ENCODE measurements around the gene KRT75. TPM values are rescaled to one million over a fixed set of nuclear protein-coding genes. Genes with fewer than 3 reads are reported as not detected.
A peak's percentile ranks its signal among the peaks of the same experiment; 100 is the strongest.

The KRT75 gene
- total RNA-seq, 1 experiment from 2014 or later = not detected

- Histone ChIP-seq H3K9me2 (ENCODE audit: insufficient read depth) (no peaks in the 10 kb centered on the region), H3K27ac (no peak overlapping the region), H3K9me3 (ENCODE audit: insufficient read depth, low read depth) (no peaks in the 10 kb centered on the region), H3K4me2 (no peak overlapping the region), H3F3A (ENCODE audit: insufficient read depth, low read depth) (peaks cover 4% of the 10 kb centered on the region; the same call in 1 of the 2 replicates), H3K4me3 (no peak overlapping the region), H3K36me3 (ENCODE audit: low read depth) (no peaks in the 10 kb centered on the region), H3K4me1 (replicated peaks; ENCODE audit: insufficient read depth) (peaks cover 5% of the 10 kb centered on the region), H3K27me3 (ENCODE audit: insufficient read depth, low read depth) (no peaks in the 10 kb centered on the region), H3K79me2 (ENCODE audit: low read depth) (no peaks in the 10 kb centered on the region), H2AFZ (no peak overlapping the region), H4K20me1 (ENCODE audit: insufficient read depth) (no peaks in the 10 kb centered on the region)
- intact Hi-C loops (cut with micrococcal nuclease; ENCODE audit: unreplicated experiment) = no loop called here
- no TSS peak for BruUV-seq (replicated peaks)
- TF ChIP-seq CTCF (conservative IDR thresholded peaks at IDR 0.05) (no peak), EZH2 (IDR thresholded peaks at IDR 0.05; ENCODE audit: low read depth) (no peak)
- ChIA-PET CTCF (no interaction called here), POLR2A (ENCODE audit: unreplicated experiment) (no interaction called here)
- DNase-seq = no peak
These were observed 14.5 kb downstream of the KRT75 start for GRCh38 chr12:52419656-52420055.

- no TSS peak for BruUV-seq (replicated peaks)
- H3K79me2 ChIP-seq (ENCODE audit: low read depth) = no peaks in the 10 kb centered on the region
- no peaks in the 10 kb centered on the region for H3K9me2 ChIP-seq (ENCODE audit: insufficient read depth)
- no peaks in the 10 kb centered on the region for H3K9me3 ChIP-seq (ENCODE audit: insufficient read depth, low read depth)
- no peaks in the 10 kb centered on the region for H3K27me3 ChIP-seq (ENCODE audit: insufficient read depth, low read depth)
- ChIA-PET POLR2A (ENCODE audit: unreplicated experiment) (interaction anchor here (0.7 kb wide), 1 partner anchor 636 kb away, joined by 5 read pairs; no protein-coding TSS in a partner anchor), CTCF (interaction anchor here (0.6 to 0.7 kb wide), 2 partner anchors 17 to 39 kb away, joined by 5 to 7 read pairs; no protein-coding TSS in a partner anchor)
- TF ChIP-seq CTCF (conservative IDR thresholded peaks at IDR 0.05) (no peak), EZH2 (IDR thresholded peaks at IDR 0.05; ENCODE audit: low read depth) (no peak)
- peaks cover 5% of the 10 kb centered on the region for H3K4me1 ChIP-seq (replicated peaks; ENCODE audit: insufficient read depth)
- H4K20me1 ChIP-seq (ENCODE audit: insufficient read depth) = no peaks in the 10 kb centered on the region
- intact Hi-C loops (cut with micrococcal nuclease; ENCODE audit: unreplicated experiment) = no loop called here
- no peak overlapping the region for H3K27ac ChIP-seq
- H2AFZ ChIP-seq = no peak overlapping the region
- peaks cover 4% of the 10 kb centered on the region; the same call in 1 of the 2 replicates for H3F3A ChIP-seq (ENCODE audit: insufficient read depth, low read depth)
- no peaks in the 10 kb centered on the region for H3K36me3 ChIP-seq (ENCODE audit: low read depth)
- no peak for DNase-seq
- no peak overlapping the region for H3K4me2 ChIP-seq
- H3K4me3 ChIP-seq = no peak overlapping the region
These were observed 15.5 kb downstream of the KRT75 start for GRCh38 chr12:52418576-52419110.

- DNase-seq = no peak
- no peak for TF ChIP-seq CTCF (conservative IDR thresholded peaks at IDR 0.05)
- no peak for TF ChIP-seq EZH2 (IDR thresholded peaks at IDR 0.05; ENCODE audit: low read depth)
- CTCF ChIA-PET = no interaction called here
These were observed 16.4 kb downstream of the KRT75 start for GRCh38 chr12:52417740-52418139.

More at GRCh38 chr12:52417740-52418139, 16.4 kb downstream of the KRT75 start:
- H3K9me3 ChIP-seq (ENCODE audit: insufficient read depth, low read depth) = no peaks in the 10 kb centered on the region
- H3K27ac ChIP-seq = no peak overlapping the region
- peaks cover 4% of the 10 kb centered on the region; the same call in 1 of the 2 replicates for H3F3A ChIP-seq (ENCODE audit: insufficient read depth, low read depth)
- H3K9me2 ChIP-seq (ENCODE audit: insufficient read depth) = no peaks in the 10 kb centered on the region
- H3K4me1 ChIP-seq (replicated peaks; ENCODE audit: insufficient read depth) = peaks cover 5% of the 10 kb centered on the region
- intact Hi-C loops (cut with micrococcal nuclease; ENCODE audit: unreplicated experiment) = no loop called here
- no peak overlapping the region for H3K4me2 ChIP-seq
- no peaks in the 10 kb centered on the region for H3K27me3 ChIP-seq (ENCODE audit: insufficient read depth, low read depth)
- H4K20me1 ChIP-seq (ENCODE audit: insufficient read depth) = no peaks in the 10 kb centered on the region
- H3K79me2 ChIP-seq (ENCODE audit: low read depth) = no peaks in the 10 kb centered on the region
- H3K4me3 ChIP-seq = no peak overlapping the region
- POLR2A ChIA-PET (ENCODE audit: unreplicated experiment) = interaction anchor here (0.7 kb wide), 1 partner anchor 79 kb away, joined by 3 read pairs; no protein-coding TSS in a partner anchor
- H3K36me3 ChIP-seq (ENCODE audit: low read depth) = no peaks in the 10 kb centered on the region
- peak overlapping the region; percentile 20; the same call in 1 of the 2 replicates for H2AFZ ChIP-seq
- no TSS peak for BruUV-seq (replicated peaks)

Measured in PC-9 (cell line).